ENCODE measurements around the gene TANK. TPM values are rescaled to one million over a fixed set of nuclear protein-coding genes. Genes with fewer than 3 reads are reported as not detected.
"Not testable (repeated sequence)": the region's sequence is repeated elsewhere in the genome, so short reads cannot be mapped to it uniquely, and the experiment has no call there.

Gene TANK
- total RNA-seq, 4 donors from 2014 or later = 57.0 to 76.1 (median 69.7) TPM

- WGBS = 91% methylated on average over 2 of the region's 2 CpGs
- intact Hi-C loops (cut with DNase I) = no loop called here
Measured at GRCh38 chr2:161124201-161124600, 36.0 kb upstream of the TANK start.

DNA sequence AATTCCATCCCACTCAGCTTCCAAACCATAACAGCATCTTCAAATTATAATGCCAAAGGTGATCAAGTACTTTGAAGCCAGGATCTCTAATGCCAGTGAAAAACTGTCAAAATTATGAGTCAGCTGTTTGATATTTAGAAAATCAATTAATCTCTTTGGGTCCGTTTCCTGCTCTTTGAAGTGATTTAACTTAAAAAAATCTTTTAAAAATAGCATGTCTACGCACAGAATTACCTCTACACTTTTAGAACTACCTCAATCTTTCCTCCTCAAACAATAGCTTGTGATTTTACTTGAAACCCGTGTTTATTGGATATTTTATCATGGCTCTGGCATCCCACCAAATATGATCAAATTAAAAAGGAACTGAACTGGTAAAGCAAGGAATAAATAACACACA lies 31.3 kb upstream of the TANK start:
- 71% methylated on average over 3 of the region's 3 CpGs for WGBS
- intact Hi-C loops (cut with DNase I) = no loop called here
- DNase-seq (ENCODE audit: extremely low spot score) = no peak

More at GRCh38 chr2:161124201-161124600, 36.0 kb upstream of the TANK start:
- H3K9me3 ChIP-seq = no peaks in the 10 kb centered on the region
- H3K4me3 ChIP-seq = no peak overlapping the region
- no peaks in the 10 kb centered on the region for H3K27me3 ChIP-seq
- H3K36me3 ChIP-seq = no peaks in the 10 kb centered on the region
- TF ChIP-seq EP300 (IDR thresholded peaks at IDR 0.05) = no peak
- no peak for TF ChIP-seq POLR2AphosphoS5 (IDR thresholded peaks at IDR 0.05)
- TF ChIP-seq, protein P1, sequence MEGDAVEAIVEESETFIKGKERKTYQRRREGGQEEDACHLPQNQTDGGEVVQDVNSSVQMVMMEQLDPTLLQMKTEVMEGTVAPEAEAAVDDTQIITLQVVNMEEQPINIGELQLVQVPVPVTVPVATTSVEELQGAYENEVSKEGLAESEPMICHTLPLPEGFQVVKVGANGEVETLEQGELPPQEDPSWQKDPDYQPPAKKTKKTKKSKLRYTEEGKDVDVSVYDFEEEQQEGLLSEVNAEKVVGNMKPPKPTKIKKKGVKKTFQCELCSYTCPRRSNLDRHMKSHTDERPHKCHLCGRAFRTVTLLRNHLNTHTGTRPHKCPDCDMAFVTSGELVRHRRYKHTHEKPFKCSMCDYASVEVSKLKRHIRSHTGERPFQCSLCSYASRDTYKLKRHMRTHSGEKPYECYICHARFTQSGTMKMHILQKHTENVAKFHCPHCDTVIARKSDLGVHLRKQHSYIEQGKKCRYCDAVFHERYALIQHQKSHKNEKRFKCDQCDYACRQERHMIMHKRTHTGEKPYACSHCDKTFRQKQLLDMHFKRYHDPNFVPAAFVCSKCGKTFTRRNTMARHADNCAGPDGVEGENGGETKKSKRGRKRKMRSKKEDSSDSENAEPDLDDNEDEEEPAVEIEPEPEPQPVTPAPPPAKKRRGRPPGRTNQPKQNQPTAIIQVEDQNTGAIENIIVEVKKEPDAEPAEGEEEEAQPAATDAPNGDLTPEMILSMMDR (IDR thresholded peaks at IDR 0.05) = no peak
- no peak for TF ChIP-seq POLR2A (IDR thresholded peaks at IDR 0.05; ENCODE audit: low read depth)
- no peak for DNase-seq (ENCODE audit: extremely low spot score)
- H3K27ac ChIP-seq (replicated peaks in 1 of 4) = peak overlapping the region; percentile 62 to 79 (median 70)
- peaks cover 13 to 22% (median 21%) of the 10 kb centered on the region in 4 donors for H3K4me1 ChIP-seq

DNA sequence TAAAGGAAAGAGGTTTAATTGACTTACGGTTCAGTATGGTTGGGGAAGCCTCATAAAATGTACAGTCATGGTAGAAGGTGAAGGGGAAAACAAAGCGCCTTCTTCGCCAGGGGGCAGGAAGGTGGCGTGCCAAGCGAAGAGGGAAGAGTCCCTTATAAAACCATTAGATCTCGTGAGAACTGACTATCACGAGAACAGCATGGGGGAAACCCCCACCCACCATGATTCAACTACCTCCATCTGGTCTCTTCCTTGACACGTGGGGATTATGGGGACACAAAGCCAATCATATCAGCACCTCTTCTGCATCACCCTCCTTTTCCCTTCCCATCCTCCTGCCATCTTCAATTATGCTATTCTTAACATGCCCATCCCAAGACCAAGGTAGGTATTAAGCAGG lies 29.9 kb upstream of the TANK start:
- intact Hi-C loops (cut with DNase I) = no loop called here
- no peaks in the 10 kb centered on the region for H3K36me3 ChIP-seq
- DNase-seq (ENCODE audit: extremely low spot score) = no peak
- H3K27me3 ChIP-seq = no peaks in the 10 kb centered on the region
- 93% methylated on average over 8 of the region's 8 CpGs for WGBS
- H3K4me1 ChIP-seq = peaks cover 0 to 11% (median 9%) of the 10 kb centered on the region in 4 donors
- H3K4me3 ChIP-seq = no peak overlapping the region
- no peak overlapping the region for H3K27ac ChIP-seq (replicated peaks in 1 of 4)
- no peak for TF ChIP-seq EP300 (IDR thresholded peaks at IDR 0.05)
- TF ChIP-seq POLR2A (IDR thresholded peaks at IDR 0.05; ENCODE audit: low read depth) = no peak
- TF ChIP-seq, protein P1 (IDR thresholded peaks at IDR 0.05) = no peak
- TF ChIP-seq POLR2AphosphoS5 (IDR thresholded peaks at IDR 0.05) = no peak
- H3K9me3 ChIP-seq = no peaks in the 10 kb centered on the region

More for the DNA sequence above, 31.3 kb upstream of the TANK start:
- no peaks in the 10 kb centered on the region for H3K36me3 ChIP-seq
- TF ChIP-seq, protein P1 (IDR thresholded peaks at IDR 0.05) = no peak
- TF ChIP-seq POLR2AphosphoS5 (IDR thresholded peaks at IDR 0.05) = no peak
- TF ChIP-seq POLR2A (IDR thresholded peaks at IDR 0.05; ENCODE audit: low read depth) = no peak
- TF ChIP-seq EP300 (IDR thresholded peaks at IDR 0.05) = no peak
- no peaks in the 10 kb centered on the region for H3K27me3 ChIP-seq
- no peak overlapping the region for H3K4me3 ChIP-seq
- peaks cover 0 to 9% (median 5%) of the 10 kb centered on the region in 4 donors for H3K4me1 ChIP-seq
- H3K9me3 ChIP-seq = no peaks in the 10 kb centered on the region
- no peak overlapping the region for H3K27ac ChIP-seq (replicated peaks in 1 of 4)

GRCh38 chr2:161131074-161131680 lies 29.1 kb upstream of the TANK start:
- no peaks in the 10 kb centered on the region for H3K27me3 ChIP-seq
- no peak overlapping the region for H3K4me3 ChIP-seq
- no peak overlapping the region for H3K27ac ChIP-seq (replicated peaks in 1 of 4)
- peaks cover 0 to 19% (median 16%) of the 10 kb centered on the region in 4 donors for H3K4me1 ChIP-seq
- DNase-seq (ENCODE audit: extremely low spot score) = no peak
- H3K36me3 ChIP-seq = no peaks in the 10 kb centered on the region
- intact Hi-C loops (cut with DNase I) = no loop called here
- WGBS = 56% methylated on average over 4 of the region's 4 CpGs
- no peaks in the 10 kb centered on the region for H3K9me3 ChIP-seq
- TF ChIP-seq POLR2AphosphoS5 (IDR thresholded peaks at IDR 0.05) (no peak), EP300 (IDR thresholded peaks at IDR 0.05) (no peak), POLR2A (IDR thresholded peaks at IDR 0.05; ENCODE audit: low read depth) (no peak)
- TF ChIP-seq, protein P1 (IDR thresholded peaks at IDR 0.05) = no peak

DNA sequence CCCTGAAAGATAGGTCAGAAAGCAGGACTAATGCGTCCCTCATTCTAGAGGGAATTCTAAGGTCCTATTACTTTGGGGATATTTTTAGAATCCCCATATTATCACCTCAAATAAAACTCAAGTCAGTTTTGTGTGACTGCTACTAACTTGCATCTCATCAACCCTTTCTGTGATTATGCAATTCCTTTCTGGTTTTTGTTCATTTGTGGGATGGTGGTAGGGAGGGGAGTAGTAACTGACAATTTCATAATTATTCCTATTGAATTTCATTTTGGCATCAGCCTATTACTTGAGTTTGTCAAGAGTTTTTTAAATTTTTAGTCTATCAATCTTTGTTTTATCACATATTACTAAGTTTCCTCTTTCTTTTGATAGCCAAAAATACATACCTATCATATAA lies 28.4 kb upstream of the TANK start:
- TF ChIP-seq POLR2AphosphoS5 (IDR thresholded peaks at IDR 0.05) = no peak
- no peak for TF ChIP-seq POLR2A (IDR thresholded peaks at IDR 0.05; ENCODE audit: low read depth)
- TF ChIP-seq EP300 (IDR thresholded peaks at IDR 0.05) = no peak
- WGBS = 68% methylated on average over 1 of the region's 1 CpG
- H3K9me3 ChIP-seq = no peaks in the 10 kb centered on the region
- H3K4me3 ChIP-seq = no peak overlapping the region
- no peak for DNase-seq (ENCODE audit: extremely low spot score)
- intact Hi-C loops (cut with DNase I) = no loop called here
- H3K36me3 ChIP-seq = no peaks in the 10 kb centered on the region
- peaks cover 0 to 25% (median 20%) of the 10 kb centered on the region in 4 donors for H3K4me1 ChIP-seq
- no peak overlapping the region for H3K27ac ChIP-seq (replicated peaks in 1 of 4)
- no peaks in the 10 kb centered on the region for H3K27me3 ChIP-seq

- intact Hi-C loops (cut with DNase I); H3K27ac ChIP-seq (replicated peaks in 1 of 4): not testable (repeated sequence)
Measured at GRCh38 chr2:161132384-161132783, 27.8 kb upstream of the TANK start.

More at GRCh38 chr2:161132384-161132783, 27.8 kb upstream of the TANK start:
- H3K4me3 ChIP-seq; DNase-seq (ENCODE audit: extremely low spot score); H3K27me3 ChIP-seq; H3K36me3 ChIP-seq; H3K9me3 ChIP-seq: not testable (repeated sequence)
- WGBS = 94% methylated on average over 5 of the region's 5 CpGs
- peaks cover 0 to 27% (median 21%) of the 10 kb centered on the region in 4 donors for H3K4me1 ChIP-seq

Data from esophagus muscularis mucosa (tissue), 4 donors.